Gastrocnemius medialis (tissue), 4 donors: ENCODE results near the gene ZNF763.
"Not testable (repeated sequence)": the region's sequence is repeated elsewhere in the genome, so short reads cannot be mapped to it uniquely, and the experiment has no call there.

Experiments used
- POLR2A ChIP-seq, 2 donors: fragments of 450-650 bp; IDR thresholded peaks; one replicate each; pipeline ENCODE4 v1.6.1; 2017; ENCODE audit warnings: antibody characterized with exemption in 2 of 2, mild to moderate bottlenecking in 2 of 2, moderate library complexity in 2 of 2
- TF ChIP-seq, protein P1 (sequence below), 5 experiments: fragments of 450-650 bp in 3 of 5; fragments of 200-600 bp in 2 of 5; sonication (generic) in 2 of 5; IDR thresholded peaks in 4 of 5; conservative IDR thresholded peaks in 1 of 5; 1 replicate in 4 of 5; 2 replicates in 1 of 5; pipeline ENCODE4 v1.5.1; 2016 to 2019; ENCODE audit warnings: antibody characterized with exemption in 5 of 5, mild to moderate bottlenecking in 3 of 5, moderate library complexity in 3 of 5

DNA sequence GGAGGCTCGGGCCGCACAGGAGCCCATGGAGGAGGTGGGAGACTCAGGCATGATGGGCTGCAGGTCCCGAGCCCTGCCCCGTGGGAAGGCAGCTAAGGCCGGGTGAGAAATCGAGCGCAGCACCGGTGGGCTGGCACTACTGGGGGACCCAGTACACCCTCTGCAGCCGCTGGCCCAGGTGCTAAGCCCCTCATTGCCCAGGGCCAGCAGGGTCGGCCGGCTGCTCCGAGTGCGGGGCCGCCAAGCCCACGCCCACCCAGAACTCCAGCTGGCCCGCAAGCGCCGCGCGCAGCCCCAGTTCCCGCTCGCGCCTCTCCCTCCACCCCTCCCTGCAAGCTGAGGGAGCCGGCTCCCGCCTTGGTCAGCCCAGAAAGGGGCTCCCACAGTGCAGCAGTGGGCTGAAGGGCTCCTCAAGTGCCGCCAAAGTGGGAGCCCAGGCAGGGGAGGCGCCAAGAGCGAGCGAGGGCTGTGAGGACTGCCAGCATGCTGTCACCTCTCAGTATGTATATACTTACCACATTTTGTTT is 23.4 kb upstream of the ZNF763 start:
- TF ChIP-seq POLR2A (IDR thresholded peaks at IDR 0.05), result not testable (repeated sequence)
- TF ChIP-seq, protein P1, sequence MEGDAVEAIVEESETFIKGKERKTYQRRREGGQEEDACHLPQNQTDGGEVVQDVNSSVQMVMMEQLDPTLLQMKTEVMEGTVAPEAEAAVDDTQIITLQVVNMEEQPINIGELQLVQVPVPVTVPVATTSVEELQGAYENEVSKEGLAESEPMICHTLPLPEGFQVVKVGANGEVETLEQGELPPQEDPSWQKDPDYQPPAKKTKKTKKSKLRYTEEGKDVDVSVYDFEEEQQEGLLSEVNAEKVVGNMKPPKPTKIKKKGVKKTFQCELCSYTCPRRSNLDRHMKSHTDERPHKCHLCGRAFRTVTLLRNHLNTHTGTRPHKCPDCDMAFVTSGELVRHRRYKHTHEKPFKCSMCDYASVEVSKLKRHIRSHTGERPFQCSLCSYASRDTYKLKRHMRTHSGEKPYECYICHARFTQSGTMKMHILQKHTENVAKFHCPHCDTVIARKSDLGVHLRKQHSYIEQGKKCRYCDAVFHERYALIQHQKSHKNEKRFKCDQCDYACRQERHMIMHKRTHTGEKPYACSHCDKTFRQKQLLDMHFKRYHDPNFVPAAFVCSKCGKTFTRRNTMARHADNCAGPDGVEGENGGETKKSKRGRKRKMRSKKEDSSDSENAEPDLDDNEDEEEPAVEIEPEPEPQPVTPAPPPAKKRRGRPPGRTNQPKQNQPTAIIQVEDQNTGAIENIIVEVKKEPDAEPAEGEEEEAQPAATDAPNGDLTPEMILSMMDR (IDR thresholded peaks at IDR 0.05 in 4 of 5, conservative IDR thresholded peaks at IDR 0.05 in 1 of 5), result not testable (repeated sequence)
